Activated naive CD4-positive, alpha-beta T cell (primary cell): ENCODE results near the gene ZRSR2.
A peak's percentile ranks its signal among the peaks of the same experiment; 100 is the strongest.
"Not testable (repeated sequence)": the region's sequence is repeated elsewhere in the genome, so short reads cannot be mapped to it uniquely, and the experiment has no call there.

Experiments
- DNase-seq, 4 experiments: peaks; one replicate each; lab custom pipeline; 2025; lab: John Stamatoyannopoulos, UW

ZRSR2 gene, protein sequence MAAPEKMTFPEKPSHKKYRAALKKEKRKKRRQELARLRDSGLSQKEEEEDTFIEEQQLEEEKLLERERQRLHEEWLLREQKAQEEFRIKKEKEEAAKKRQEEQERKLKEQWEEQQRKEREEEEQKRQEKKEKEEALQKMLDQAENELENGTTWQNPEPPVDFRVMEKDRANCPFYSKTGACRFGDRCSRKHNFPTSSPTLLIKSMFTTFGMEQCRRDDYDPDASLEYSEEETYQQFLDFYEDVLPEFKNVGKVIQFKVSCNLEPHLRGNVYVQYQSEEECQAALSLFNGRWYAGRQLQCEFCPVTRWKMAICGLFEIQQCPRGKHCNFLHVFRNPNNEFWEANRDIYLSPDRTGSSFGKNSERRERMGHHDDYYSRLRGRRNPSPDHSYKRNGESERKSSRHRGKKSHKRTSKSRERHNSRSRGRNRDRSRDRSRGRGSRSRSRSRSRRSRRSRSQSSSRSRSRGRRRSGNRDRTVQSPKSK

DNA sequence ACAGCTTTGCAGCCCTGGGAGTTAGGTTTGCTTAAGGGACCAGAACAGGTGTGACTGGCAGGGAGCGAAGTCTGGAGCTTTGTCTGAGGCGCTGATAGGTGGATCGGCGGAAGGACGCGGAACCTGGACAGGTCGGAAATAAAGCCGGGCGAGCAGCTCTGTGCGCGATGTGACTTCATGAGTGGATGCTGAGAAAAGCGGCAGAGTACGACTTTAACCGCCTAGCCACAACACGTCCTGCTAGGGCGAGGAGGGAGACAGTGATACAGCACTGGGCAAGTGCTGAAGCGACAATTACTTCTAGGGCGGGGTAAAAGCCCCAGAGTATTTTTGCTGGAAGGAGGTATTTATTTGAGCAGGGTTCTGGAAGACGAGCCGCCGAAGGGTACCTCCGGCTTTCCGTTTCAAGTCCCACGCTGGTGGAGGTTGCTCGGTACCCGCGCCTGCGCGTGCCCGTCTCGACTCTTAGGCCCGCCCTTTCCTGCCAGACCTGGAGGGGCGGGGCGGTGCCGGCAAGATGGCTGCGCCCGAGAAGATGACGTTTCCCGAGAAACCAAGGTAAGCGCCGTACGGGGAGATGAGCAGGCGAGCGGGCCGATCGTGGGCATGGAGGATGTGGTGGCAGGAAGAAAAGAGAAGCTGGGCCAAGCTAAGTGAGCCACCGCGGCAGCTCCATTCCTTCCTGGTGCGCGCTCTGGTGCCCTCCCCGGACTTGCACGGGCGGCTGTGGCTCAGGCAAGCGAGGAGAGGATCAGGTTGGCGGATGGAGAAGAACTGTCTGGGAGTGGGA lies at the start of gene ZRSR2:
TSS of gene ZRSR2 (plus strand) at position 506 of the 790 bp plus-strand sequence. CDS start at position 518, 12 bp downstream.
- DNase-seq: peak; percentile 58 to 90 (median 74)

DNA sequence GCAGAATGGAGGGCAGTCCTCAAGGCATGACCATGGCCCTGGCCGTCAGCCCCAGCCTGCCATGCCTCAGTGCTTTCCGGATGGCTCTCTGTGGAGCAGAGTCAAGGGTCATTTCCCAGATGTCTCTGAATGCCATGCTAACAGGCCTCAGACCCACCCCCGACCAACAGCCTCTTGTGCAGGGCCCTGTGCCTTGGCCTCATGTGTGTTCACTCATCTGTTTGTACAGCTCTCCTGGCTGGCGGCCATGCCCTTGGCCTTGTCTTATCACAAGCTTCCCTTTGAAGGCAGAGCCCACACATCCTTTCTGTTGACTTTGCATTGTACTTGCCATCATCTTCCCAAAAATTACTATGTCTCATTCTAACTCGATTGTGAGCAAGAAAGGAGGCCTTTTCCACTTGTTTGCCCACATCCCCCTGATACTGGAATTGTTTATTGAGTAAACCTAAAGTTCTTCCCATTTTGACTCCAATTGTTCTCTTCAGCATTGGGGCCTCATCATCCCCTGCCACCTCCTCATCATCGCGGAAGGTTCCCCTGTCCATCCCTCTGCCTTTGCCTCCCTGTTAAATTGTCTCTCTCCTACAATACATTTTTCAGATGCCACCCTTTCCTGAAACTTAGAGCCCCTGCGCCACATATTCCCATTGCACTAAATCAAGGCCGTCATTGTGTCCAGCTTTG lies 46.0 kb upstream of the ZRSR2 start:
- no peak for DNase-seq

DNA sequence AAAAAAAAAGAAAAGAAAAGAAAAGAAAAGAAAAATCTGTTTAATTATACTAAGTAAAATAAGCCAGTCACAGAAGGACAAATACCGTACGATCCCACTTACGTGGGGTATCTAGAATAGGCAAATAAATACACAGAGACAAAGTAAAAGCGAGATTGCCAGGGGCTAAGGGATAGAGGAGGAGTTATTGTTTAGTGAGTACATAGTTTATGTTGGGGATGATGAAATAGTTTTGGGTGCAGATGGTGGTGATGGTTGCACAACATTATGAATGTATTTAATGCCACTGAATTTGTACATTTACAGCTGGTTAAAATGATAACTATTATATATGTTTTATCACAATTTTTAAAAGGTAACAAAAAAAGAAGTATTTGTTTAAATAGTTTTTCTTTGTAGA lies 45.1 kb upstream of the ZRSR2 start:
- DNase-seq: no peak

DNA sequence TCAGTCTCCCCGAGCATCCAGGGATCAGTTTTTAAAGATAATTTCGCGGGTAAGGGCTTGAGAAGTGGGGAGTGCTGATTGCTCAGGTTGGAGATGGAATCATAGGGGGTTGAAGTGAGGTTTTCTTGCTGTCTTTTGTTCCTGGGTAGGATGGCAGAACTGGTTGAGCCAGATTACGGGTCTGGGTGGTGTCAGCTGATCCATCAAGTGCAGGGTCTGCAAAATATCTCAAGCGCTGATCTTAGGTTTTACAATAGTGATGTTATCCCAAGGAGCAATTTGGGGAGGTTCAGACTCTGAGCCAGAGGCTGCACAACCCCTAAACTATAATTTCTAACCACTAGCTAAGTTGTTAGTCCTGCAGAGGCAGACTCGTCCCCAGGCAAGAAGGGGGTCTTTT lies 43.6 kb upstream of the ZRSR2 start:
- not testable (repeated sequence) for DNase-seq

DNA sequence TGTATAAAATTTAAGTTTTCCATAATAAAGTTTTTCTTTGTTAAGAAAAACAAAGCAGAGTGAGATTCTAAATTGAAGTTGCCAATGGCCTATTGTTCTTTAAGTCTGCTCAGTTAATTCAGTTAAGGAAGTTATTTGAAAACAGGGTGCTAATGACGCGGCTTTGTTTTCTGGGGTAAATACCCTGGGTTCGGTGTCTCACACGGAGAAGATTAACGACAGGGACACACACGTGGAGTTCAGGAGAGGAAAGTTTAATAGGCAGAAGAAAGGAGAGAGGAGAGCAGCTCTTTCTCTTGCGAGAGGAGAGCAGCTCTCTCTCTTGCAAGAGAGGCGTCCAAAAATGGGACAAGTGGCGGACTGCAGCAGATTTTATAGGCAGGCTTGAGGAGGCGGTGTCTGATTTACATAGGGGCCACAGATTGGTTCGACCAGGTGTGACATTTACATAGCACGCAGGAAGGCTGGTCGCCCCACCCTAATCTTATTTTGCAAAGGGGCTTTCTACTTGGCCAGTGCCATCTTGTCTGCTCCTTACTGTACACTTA lies 42.6 kb upstream of the ZRSR2 start:
- no peak for DNase-seq

DNA sequence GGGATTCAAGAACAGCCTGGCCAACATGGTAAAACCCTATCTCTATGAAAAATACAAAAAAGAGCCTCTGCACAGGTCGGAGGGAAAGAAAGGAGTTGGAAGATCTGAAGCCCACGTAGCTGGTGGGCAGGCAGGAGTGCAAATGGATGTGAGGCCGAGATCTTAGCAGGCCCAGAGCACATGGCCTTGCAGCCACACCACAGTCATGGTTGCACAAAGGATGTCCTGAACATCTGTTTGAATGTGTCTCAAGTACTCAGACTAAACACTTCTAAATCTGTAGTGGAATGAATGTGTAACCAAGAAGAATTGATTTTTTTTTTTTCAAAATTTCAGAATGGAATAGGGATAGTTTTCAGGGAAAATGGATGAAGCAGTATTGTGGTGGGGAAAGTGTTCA lies 41.4 kb upstream of the ZRSR2 start:
- DNase-seq: no peak

DNA sequence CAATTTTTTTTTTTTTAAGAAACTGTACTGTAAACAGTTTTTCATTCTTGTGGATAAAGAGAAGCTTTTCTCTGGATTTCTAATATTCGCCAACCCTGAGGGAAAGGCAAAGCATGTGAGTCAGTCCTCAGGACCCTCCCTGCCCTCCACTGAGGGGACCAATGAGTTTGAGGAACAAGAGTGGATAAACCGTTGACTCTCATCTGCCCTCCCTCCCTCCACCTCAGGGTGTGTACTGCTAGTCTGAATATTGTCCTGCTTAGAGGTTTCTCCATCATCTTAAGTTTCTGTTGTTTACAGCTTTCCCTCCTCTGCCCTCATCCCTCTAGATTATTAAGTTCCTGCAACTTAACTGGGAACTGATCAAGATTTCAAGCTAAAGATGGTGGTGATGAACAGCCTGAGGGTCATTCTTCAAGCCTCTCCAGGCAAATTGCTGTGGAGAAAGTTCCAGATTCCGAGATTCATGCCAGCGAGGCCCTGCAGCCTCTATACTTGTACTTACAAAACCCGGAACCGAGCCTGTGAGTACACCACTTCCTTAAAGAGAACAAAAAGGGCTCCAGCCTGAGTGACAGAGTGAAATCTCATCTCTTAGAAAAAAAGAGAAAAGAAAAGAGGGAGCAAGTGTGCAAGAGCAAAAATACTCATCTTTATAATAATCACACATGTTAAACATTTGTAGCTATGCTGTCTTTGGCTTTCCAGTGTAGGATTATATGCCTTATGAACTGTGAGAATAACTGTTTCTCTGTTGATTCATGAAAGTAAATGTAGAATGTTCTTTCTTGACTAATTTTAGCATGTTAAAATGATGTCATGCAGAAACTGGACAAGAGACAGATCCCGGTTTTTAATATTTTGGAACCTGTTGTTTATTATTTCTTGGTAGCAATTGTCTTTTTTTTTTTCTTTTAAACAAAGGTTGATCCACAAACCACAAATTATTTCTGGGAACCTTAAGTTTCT lies 40.4 kb upstream of the ZRSR2 start:
- DNase-seq: peak in 1 of 4 experiments; percentile 4

DNA sequence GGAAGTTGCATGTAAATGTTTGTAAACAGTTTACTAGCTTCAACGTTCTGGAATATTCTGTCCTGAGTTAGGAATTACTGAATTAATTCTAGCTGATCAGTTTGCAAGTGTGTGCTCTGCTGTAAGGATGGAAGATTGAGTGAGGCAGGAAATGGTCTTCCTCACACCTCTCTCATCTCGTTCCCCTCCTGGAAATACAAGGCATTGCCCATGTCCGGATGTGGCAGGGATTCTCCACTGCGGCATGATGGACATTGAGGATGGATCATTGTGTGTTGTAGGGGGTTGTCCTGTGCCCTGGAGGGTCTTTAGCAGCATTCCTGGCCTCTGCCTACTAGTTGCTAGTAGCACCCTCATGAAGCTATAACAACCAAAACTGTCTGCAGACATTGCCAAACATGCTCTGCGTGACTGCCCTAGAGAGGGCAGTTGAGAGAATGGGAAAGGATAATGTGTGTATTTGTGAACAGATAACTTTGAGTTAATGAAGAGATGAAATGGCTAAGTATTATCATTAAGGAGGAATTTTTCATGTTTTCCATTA lies 39.6 kb upstream of the ZRSR2 start:
- DNase-seq: no peak

DNA sequence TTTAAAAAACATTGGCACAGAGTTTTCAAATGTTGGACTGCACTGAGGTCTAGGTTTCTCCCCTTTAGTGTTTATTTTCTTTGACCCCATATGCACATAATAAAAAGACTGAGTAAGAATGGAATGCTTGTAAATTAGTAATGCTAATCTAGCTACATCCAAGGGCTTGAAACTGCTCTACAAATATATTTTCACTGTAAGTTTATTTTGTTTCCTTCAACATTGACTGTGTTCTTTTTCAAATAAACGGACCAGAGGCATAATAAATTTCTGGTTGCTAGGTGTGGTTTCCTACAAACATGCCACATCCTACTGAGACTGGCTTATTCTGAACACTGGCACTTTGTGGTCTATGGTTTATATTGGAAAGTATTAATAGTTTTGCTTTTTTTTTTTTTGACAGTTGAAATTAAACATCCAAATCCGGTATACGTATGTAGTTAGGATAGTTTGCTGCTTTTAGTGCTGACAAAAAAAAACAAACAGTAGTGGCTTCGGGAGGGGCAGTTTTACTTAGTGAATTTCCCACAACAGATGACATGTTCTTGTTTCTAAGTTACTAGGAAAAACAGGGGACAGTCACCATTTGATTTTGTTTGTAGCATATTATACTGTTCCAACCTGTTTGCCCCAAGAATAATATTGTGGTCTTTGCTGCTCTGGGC lies 39.0 kb upstream of the ZRSR2 start:
- no peak for DNase-seq

DNA sequence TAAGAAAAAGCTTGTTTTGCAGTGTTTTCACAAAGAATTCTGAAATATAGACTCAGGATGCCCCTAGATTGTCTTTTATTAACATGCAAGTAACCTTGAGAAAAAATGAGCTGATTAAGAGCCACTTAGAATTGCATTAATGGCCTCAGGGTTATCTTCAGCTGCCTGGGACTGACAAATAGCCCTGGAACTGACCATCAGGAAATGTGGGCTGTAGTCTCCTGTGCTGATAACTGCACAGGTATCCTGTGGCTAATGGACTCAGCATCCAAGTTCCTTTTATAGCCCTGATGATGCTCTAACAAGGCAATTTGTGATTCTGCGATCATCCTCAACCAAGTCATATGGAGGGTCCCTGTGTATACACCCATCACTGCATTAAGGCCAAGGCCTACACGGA lies 35.2 kb upstream of the ZRSR2 start:
- no peak for DNase-seq

DNA sequence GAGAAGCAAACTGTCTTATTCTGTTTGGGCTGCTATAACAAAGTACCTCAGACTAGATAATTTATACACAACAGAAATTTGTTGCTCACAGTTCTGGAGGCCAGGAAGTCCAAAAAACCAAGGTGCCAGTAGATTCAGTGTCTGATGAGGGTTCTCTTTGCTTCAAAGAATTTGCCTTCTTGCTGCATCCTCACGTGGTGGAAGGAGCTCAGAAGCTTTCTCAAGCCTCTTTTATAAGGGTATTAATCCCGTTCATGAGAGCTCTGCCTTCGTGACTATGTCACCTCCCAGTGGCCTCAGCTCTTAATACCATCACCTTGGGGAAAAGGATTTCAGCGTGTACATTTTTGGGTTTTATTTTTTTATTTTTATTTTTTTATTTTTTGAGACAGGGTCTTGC lies 32.1 kb upstream of the ZRSR2 start:
- DNase-seq: no peak

DNA sequence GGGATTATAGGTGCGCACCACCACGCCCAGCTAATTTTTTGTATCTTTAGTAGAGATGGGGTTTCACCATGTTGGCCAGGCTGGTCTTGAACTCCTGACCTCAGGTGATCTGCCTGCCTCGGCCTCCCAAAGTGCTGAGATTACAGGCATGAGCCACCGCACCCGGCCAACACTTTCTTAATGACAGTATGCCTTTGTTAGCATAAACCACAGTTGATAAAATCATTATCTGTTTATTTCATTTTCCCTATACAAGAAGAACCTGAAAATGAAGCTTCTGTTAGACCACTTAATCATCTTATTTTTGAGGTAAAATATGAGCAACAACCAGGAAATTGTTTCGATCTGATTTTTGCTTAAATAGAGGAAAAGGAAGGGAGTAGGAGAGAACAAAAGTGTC lies 30.4 kb upstream of the ZRSR2 start:
- DNase-seq: not testable (repeated sequence)

DNA sequence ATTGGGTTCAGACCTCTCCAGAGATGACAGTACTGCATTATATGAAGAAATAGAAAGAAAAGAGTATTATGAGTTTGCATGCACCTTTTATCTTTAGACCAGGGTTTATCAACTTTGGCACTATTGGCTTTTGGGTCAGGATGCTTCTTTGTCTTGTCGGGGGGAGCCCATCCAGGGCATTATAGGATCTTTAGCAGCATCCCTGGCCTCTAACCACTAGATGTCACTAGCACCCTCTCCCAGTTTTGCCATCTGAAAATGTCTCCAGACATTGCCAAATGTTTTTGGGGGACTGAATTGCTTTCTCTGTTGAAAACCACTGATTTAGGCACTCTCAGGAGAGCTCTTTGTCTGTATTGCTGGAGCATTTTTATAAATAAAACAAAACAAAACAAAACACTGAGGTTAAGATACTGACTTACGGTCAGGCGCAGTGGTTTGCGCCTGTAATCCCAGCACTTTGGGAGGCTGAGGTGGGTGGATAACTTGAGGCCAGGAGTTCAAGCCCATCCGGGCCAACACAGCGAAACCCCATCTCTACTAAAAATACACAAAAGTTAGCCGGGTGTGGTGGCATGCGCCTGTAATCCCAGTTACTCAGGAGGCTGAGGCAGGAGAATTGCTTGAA lies 28.6 kb upstream of the ZRSR2 start:
- DNase-seq: peak in 1 of 4 experiments; percentile 1

DNA sequence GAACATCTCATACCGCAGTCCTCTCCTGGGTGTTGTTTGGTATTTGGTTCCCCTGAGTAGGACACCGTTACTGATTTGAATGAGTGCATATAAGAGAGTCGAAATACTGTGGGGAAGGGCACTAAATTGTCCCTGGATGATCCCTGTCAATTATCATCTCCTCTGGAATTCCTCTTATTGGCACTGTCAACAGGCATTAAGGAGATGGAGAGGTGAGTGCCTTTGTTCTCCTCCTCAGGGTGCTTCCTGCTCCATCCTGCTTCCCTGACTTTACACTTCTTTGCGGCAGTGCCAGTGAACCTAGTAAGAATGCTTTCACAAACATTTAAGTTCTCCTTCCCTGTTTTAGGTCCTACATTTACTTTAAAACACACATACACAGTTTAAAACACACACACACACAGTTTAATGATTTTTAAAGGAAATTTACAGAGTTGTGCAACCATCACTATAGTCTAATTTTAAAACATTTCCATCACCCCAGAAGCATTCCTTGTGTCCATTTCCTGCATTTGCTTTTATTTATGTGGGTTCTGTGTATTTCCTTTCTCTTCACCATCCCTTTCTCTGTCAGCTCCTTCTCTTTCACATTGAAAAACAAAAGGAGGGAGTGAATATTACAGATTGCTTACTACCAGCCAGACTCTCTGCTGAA lies 20.9 kb upstream of the ZRSR2 start:
- DNase-seq: no peak

DNA sequence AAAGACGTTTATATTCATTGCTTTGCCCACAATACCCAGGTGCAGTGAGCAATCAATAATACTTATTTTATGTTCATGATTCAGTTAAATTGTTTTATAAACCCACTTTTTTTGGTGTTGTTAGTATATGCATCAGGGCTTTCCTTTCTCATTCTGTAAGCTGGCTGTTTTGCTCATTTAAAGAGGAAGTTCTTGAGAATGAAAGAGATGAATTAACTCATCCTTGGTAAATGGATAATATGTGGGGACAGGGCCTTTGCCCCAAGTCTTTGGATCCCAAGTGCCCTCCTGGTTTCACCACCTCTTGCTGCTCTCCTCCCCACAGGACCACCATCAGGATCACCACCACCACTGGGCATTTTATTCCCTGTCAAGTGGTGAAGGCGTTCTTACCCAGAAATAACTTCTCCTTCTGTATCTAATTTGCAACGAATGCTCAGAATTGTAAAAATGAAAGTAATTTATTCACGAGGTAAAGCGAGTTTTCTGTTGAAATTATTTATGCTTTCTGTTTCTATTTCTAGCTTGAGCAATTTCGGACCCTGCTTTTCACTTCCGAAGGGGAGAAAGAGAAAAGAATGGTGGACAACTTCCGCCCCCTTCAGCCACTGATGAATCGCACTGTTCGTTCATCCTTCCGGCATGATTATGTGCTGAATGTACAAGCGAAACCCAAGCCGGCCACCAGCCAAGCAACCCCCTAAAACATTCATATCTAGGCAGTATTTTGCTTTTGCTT lies 8.2 kb upstream of the ZRSR2 start:
- DNase-seq: no peak

DNA sequence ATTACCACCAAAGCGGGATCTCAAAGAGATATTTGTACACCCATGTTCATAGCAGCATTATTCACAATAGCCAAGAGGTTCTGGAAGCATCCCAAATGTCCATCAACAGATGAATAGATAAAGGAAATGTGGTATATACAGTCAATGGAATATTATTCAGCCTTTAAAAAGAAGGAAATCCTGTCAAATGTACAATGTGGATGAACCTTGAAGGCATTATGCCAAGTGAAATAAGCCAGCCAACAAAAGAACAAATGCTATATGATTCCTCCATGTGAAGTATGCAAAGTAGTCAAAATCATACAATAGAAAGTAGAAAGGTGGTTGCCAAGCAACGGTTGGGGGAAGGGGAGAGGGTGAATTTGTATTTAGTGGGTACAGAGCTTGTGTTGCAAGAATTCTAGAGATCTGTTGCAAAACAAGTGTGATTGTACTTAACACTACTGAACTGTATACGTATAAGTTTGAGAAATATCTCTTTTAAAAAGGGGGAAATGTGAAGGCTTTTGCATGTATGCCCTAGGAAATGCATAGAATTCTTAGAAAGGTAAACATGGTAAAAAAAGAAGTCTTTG lies 5.0 kb upstream of the ZRSR2 start:
- DNase-seq: no peak

DNA sequence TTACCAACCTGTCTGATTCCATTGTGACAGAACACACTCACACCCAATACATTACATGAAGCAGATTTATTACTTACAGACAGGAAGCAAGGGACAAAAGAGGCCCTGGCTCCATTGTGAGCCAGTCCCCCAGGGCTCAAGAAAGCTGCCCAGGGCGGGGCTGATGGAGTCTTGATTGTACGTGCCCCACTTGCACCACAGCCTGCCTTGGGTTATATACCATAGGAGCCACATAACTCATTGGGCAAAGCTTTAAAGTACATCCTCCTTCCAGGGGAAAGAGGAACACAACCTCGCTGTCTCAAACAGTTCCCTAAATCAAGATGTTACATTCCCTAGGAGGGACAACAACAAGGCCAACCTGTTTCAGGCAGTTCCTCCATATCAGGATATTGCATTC lies 3.4 kb upstream of the ZRSR2 start:
- no peak for DNase-seq

DNA sequence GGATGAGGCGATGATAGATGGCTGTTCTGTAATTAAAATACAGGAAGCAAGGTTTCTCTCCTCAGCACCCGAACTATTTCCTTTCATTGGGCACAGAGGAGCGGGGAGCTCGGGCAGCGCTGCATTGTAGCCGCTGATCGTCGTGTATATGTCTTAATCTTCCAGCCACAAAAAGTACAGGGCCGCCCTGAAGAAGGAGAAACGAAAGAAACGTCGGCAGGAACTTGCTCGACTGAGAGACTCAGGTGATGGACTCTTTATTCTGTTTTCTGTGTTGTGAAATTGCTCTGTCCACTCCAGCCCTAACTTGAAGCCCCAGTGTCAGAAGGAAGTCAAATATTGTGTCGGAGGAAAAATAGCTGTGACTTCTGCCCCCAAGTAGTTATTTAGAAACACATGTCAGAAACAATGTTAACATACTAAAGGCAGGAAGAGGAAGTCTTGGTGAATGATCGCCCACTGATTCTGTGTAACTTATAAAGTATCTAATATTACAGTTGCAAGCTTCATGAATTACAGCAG lies 546 bp downstream of the ZRSR2 start:
- no peak for DNase-seq
